Suprapubic skin (tissue), 4 donors: ENCODE results near the gene RAB13. TPM values are rescaled to one million over a fixed set of nuclear protein-coding genes. Genes with fewer than 3 reads are reported as not detected.
"Not testable (repeated sequence)": the region's sequence is repeated elsewhere in the genome, so short reads cannot be mapped to it uniquely, and the experiment has no call there.

Experiments used
- DNase-seq, 2 donors: peaks; one replicate each; pipeline ENCODE4 v3.0.0-alpha.2; 2019; ENCODE audit warnings: low spot score in 2 of 2
- H3K27ac ChIP-seq: fragments of 200-600 bp; sonication (generic); one replicate; pipeline ENCODE4 v1.5.1; 2019
- H3K27me3 ChIP-seq: fragments of 200-600 bp; sonication (generic); one replicate; pipeline ENCODE4 v1.5.1; 2019
- H3K36me3 ChIP-seq: fragments of 200-600 bp; sonication (generic); one replicate; pipeline ENCODE4 v1.5.1; 2019
- H3K4me1 ChIP-seq: fragments of 200-600 bp; sonication (generic); one replicate; pipeline ENCODE4 v1.5.1; 2019
- H3K4me3 ChIP-seq: fragments of 200-600 bp; sonication (generic); one replicate; pipeline ENCODE4 v1.5.1; 2019; ENCODE audit warnings: mild to moderate bottlenecking
- H3K9me3 ChIP-seq: fragments of 200-600 bp; sonication (generic); one replicate; pipeline ENCODE4 v1.5.1; 2019
- EP300 ChIP-seq: sonication (generic); formaldehyde crosslinking; IDR thresholded peaks from one replicate; pipeline ENCODE4 v1.6.1; 2017; ENCODE audit warnings: antibody characterized with exemption
- POLR2A ChIP-seq, 2 donors: fragments of 450-650 bp; IDR thresholded peaks; one replicate each; pipeline ENCODE4 v1.6.1; 2017; ENCODE audit warnings: antibody characterized with exemption in 2 of 2, mild to moderate bottlenecking in 2 of 2, moderate library complexity in 2 of 2
- POLR2AphosphoS5 ChIP-seq, 3 donors: sonication (generic); formaldehyde crosslinking; IDR thresholded peaks; one replicate each; pipeline ENCODE4 v1.6.1; 2017; ENCODE audit warnings: antibody characterized with exemption in 3 of 3
- WGBS: methylation state at CpG from one replicate; pipeline ENCODE4 v1.1.5; 2018; 5-methylcytosine and 5-hydroxymethylcytosine counted together
- total RNA-seq, 4 donors: library from RNA; depleted of rRNA; stranded (reverse); fragments of >200 nt; gene quantifications; one replicate each; pipeline ENCODE4 v1.1.0, GENCODE V29; 2016
- TF ChIP-seq, protein P1 (sequence below), 2 donors: fragments of 200-600 bp in 1 of 2; fragments of 450-650 bp in 1 of 2; sonication (generic) in 1 of 2; IDR thresholded peaks; one replicate each; pipeline ENCODE4 v1.5.1; 2016 to 2019; ENCODE audit warnings: antibody characterized with exemption in 2 of 2, mild to moderate bottlenecking in 1 of 2, moderate library complexity in 1 of 2

Gene RAB13
- total RNA-seq, result 10 to 100 TPM; 13.5 to 26.3 (median 23.4) TPM

DNA sequence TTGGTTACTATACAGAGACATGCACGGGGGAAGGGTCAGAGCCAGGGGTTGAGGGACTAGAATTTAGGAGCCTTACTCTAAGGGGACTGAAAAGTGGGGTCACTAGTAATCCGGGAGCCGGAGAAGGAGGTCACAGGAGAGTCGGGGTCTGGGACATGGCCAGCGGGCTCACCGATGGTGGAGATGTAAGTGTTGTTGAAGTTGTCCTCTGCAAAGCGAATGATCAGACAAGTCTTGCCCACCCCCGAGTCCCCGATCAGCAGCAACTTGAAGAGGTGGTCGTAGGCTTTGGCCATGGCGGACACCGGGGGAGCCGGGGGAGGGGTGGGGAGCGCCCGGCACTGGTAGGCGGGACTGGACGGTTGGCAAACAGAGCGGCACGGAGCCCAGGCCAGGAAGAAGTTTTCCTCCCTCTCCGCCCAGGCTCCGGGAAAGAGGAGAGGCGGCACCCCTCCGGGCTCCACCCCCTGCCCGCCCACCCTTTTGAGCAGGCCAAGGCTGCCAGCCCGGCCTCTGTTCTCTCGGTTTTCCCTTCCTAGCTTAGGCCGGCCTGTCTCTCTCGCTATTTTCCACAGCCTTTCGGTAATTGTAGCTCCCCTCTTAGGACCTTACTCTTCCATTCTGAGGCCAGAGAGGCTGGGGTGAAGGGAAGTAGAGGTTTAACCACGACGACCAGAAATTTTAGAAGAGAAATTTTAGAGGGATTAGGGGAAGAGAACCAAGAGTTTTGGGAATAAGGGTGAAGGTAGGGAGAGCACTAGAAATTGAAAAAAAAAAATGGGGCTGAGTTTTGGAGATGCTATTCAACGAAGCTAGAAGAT is at the start of gene RAB13:
RAB13 (minus strand) TSS at position 399 of the 821 bp plus-strand sequence; CDS start at position 296, 103 bp downstream.
- H3K4me1 ChIP-seq, result peaks cover 36% of the 10 kb centered on the region
- peak within 1 kb of the TSS; percentile 90 for H3K27ac ChIP-seq
- peak within 1 kb of the TSS; percentile 63 for H3K4me3 ChIP-seq
- H3K27me3 ChIP-seq, result no peaks in the 10 kb centered on the region
- peaks cover 14% of the 10 kb centered on the region for H3K36me3 ChIP-seq
- no peaks in the 10 kb centered on the region for H3K9me3 ChIP-seq
- TF ChIP-seq, protein P1, sequence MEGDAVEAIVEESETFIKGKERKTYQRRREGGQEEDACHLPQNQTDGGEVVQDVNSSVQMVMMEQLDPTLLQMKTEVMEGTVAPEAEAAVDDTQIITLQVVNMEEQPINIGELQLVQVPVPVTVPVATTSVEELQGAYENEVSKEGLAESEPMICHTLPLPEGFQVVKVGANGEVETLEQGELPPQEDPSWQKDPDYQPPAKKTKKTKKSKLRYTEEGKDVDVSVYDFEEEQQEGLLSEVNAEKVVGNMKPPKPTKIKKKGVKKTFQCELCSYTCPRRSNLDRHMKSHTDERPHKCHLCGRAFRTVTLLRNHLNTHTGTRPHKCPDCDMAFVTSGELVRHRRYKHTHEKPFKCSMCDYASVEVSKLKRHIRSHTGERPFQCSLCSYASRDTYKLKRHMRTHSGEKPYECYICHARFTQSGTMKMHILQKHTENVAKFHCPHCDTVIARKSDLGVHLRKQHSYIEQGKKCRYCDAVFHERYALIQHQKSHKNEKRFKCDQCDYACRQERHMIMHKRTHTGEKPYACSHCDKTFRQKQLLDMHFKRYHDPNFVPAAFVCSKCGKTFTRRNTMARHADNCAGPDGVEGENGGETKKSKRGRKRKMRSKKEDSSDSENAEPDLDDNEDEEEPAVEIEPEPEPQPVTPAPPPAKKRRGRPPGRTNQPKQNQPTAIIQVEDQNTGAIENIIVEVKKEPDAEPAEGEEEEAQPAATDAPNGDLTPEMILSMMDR (IDR thresholded peaks at IDR 0.05), result no peak
- peak in 1 of 2 donors; percentile 18 for TF ChIP-seq POLR2A (IDR thresholded peaks at IDR 0.05)
- WGBS, result under 1% methylated on average over 18 of the region's 32 CpGs
- peak; percentile 93 for DNase-seq

DNA sequence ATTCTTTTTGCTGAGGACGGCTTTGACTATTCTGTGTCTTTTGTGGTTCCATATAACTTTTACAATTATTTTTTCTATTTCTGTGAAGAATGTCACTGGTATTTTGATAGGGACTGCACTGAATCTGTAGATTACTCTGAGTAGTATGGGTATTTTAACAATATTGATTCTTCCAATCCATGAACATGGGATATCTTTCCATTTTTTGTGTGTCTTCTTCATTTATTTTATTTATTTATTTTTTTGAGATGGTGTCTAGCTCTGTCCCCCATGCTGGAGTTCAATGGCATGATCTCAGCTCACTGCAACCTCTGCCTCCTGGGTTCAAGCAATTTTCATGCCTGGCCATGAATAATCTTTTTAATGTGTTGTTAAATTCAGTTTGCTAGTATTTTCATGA is 47.6 kb upstream of the RAB13 start:
- H3K36me3 ChIP-seq, H3K27me3 ChIP-seq: not testable (repeated sequence)
- 92% methylated on average over 1 of the region's 1 CpG for WGBS

DNA sequence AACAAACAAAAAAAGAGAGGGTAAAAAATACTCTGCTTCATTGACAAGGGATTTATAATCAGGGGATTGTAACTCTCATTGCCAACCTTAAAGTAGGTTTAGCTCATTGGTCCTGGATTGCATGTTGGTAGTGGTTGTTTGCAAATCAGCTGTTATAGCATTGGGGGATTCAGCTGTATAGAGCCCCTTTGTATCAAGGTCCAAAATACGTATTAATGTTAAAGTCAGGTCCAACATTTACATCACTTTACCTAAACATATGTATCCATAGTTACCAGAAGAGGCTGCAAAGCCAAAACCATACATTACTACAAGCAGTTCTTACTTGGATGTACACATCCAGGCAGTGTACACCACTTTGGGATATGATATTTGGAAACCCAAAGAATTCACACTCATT is 33.8 kb upstream of the RAB13 start:
- Histone ChIP-seq H3K9me3 (no peaks in the 10 kb centered on the region), H3K4me1 (no peaks in the 10 kb centered on the region), H3K4me3 (no peak overlapping the region), H3K27ac (no peak overlapping the region), H3K36me3 (no peaks in the 10 kb centered on the region), H3K27me3 (no peaks in the 10 kb centered on the region)
- DNase-seq, result no peak
- no peak for TF ChIP-seq POLR2A (IDR thresholded peaks at IDR 0.05)
- TF ChIP-seq, protein P1 (IDR thresholded peaks at IDR 0.05), result no peak
- no peak for TF ChIP-seq POLR2AphosphoS5 (IDR thresholded peaks at IDR 0.05)
- no peak for TF ChIP-seq EP300
- 95% methylated on average over 1 of the region's 1 CpG for WGBS

More for the DNA sequence above, 47.6 kb upstream of the RAB13 start:
- H3K4me1 ChIP-seq, H3K27ac ChIP-seq, H3K4me3 ChIP-seq, DNase-seq, H3K9me3 ChIP-seq: not testable (repeated sequence)

DNA sequence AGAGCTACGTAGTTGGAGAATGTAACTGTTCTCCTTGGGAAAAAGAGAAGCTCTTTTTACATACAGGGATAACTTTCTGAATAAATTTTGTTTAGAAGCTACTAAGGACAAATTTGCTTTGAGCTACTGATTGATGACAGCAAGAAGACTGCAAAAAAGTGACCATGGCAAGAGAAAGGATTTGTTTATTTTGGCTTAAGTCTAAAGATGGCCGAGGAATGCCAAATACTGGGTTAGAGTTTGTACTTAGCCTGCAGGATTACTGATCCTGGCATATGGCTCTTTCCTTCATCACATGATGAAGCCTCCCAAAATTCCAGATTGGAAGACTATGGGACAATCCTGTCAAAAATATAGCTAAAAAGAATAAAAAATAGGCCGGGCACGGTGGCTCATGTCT is 33.1 kb upstream of the RAB13 start:
- TF ChIP-seq POLR2A (IDR thresholded peaks at IDR 0.05), result no peak
- TF ChIP-seq, protein P1 (IDR thresholded peaks at IDR 0.05), result no peak
- no peak for TF ChIP-seq EP300
- TF ChIP-seq POLR2AphosphoS5 (IDR thresholded peaks at IDR 0.05), result no peak
- Histone ChIP-seq H3K27ac (no peak overlapping the region), H3K4me3 (no peak overlapping the region), H3K27me3 (no peaks in the 10 kb centered on the region), H3K4me1 (no peaks in the 10 kb centered on the region), H3K36me3 (no peaks in the 10 kb centered on the region), H3K9me3 (no peaks in the 10 kb centered on the region)
- DNase-seq, result no peak
- WGBS, result 79% methylated on average over 4 of the region's 4 CpGs

DNA sequence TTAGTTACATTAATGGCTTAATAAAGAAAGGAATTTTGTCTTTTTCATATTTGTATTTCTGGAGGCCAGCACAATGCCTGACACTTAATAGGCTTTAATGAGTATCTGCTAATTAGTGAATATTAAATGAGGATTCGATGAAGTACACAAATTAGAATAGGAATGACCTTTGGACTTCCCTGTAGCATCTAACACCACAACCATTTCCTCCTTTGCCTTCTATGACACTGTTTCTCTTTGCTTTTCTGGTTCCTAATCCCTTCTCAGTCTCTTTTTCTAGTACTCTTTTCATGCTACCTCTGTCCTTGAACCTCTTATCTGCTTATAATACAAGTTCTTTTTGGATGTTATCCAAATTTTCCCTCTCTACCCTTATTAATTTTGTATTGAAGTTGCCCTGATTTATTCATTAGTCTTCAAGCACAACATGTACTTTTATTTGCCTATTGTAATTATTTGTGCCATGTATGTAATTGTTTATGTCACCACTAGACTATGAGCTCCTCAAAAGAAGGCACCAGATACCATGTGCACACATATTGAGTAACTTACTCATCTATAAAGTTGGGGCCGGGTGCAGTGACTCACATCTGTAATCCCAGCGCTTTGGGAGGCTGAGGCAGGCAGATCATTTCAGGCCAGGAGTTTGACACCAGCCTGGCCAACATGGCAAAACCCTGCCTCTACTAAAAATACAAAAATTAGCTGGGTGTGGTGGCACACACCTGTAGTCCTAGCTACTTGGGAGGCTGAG is 28.2 kb upstream of the RAB13 start:
- Histone ChIP-seq H3K4me1 (no peaks in the 10 kb centered on the region), H3K36me3 (no peaks in the 10 kb centered on the region), H3K27me3 (no peaks in the 10 kb centered on the region), H3K4me3 (no peak overlapping the region), H3K27ac (no peak overlapping the region), H3K9me3 (no peaks in the 10 kb centered on the region)
- WGBS, result 82% methylated on average over 3 of the region's 3 CpGs
- no peak for TF ChIP-seq POLR2AphosphoS5 (IDR thresholded peaks at IDR 0.05)
- no peak for TF ChIP-seq POLR2A (IDR thresholded peaks at IDR 0.05)
- no peak for TF ChIP-seq EP300
- TF ChIP-seq, protein P1 (IDR thresholded peaks at IDR 0.05), result no peak
- DNase-seq, result no peak

DNA sequence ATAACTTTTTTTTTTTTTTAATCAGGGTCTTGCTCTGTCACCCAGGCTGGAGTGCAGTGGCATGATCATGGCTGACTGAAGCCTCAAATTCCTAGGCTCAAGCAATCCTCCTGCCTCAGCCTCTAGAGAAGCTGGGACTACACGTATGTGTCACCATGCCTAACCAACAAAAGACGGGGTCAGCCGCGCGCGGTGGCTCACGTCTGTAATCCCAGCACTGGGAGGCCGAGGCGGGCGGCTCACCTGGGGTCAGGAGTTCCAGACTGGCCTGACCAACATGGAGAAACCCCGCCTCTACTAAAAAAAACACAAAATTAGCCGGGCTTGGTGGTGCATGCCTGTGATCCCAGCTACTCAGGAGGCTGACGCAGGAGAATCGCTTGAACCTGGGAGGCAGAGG is 26.4 kb upstream of the RAB13 start:
- DNase-seq, H3K27ac ChIP-seq, H3K4me3 ChIP-seq, H3K9me3 ChIP-seq, H3K36me3 ChIP-seq, H3K27me3 ChIP-seq, H3K4me1 ChIP-seq: not testable (repeated sequence)
- WGBS, result 95% methylated on average over 14 of the region's 14 CpGs
